ENCODE data around the gene RFX3.

DNA sequence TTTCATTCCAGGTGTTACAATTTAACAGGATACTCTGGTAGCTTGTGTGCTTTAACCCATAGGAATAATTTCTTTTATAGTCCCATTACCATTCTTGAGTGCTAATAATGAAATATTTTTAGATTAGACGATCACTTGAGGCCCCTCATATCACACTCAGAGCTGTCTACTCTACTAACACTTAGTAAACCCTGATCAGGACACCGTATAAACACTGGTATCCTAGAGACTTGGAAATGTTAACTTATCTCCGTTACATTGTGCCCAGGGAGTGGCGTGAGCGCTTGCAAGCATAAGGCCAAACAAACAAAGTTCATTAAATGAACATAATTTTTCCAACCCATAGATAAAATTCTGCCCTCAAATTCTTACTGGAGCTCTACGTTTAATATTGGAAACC is 42.2 kb upstream of the RFX3 start:
- TF ChIP-seq, protein P1, sequence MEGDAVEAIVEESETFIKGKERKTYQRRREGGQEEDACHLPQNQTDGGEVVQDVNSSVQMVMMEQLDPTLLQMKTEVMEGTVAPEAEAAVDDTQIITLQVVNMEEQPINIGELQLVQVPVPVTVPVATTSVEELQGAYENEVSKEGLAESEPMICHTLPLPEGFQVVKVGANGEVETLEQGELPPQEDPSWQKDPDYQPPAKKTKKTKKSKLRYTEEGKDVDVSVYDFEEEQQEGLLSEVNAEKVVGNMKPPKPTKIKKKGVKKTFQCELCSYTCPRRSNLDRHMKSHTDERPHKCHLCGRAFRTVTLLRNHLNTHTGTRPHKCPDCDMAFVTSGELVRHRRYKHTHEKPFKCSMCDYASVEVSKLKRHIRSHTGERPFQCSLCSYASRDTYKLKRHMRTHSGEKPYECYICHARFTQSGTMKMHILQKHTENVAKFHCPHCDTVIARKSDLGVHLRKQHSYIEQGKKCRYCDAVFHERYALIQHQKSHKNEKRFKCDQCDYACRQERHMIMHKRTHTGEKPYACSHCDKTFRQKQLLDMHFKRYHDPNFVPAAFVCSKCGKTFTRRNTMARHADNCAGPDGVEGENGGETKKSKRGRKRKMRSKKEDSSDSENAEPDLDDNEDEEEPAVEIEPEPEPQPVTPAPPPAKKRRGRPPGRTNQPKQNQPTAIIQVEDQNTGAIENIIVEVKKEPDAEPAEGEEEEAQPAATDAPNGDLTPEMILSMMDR (IDR thresholded peaks at IDR 0.05; ENCODE audit: extremely low read depth in 1 of 2, insufficient read depth in 1 of 2, low read depth in 1 of 2, low read length in 2 of 2) = no peak
- no peak for TF ChIP-seq POLR2AphosphoS5 (IDR thresholded peaks at IDR 0.05; ENCODE audit: insufficient read depth, low read depth, low read length)
- TF ChIP-seq, protein P2, sequence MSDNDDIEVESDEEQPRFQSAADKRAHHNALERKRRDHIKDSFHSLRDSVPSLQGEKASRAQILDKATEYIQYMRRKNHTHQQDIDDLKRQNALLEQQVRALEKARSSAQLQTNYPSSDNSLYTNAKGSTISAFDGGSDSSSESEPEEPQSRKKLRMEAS (IDR thresholded peaks at IDR 0.05; ENCODE audit: insufficient read depth, insufficient read length) = no peak
